Heart right ventricle (tissue), 16 donors: ENCODE data around the gene FANCC. TPM values are rescaled to one million over a fixed set of nuclear protein-coding genes. Genes with fewer than 3 reads are reported as not detected.

Experiments used
- ATAC-seq, 8 donors: fragments of 200-7000 bp; cut with Tn5 transposase; one replicate each; pipeline ENCODE4 v1.9.1; 2020; ENCODE audit warnings: mild to moderate bottlenecking in 8 of 8, moderate library complexity in 8 of 8, moderate number of reproducible peaks in 1 of 8
- DNase-seq, 2 donors: peaks; one replicate each; pipeline ENCODE4 v3.0.0-alpha.2; 2020
- H3K27ac ChIP-seq, 10 donors: fragments of 200-600 bp; sonication (generic) in 2 of 10; one replicate each; pipeline versions ENCODE4 v1.5.0 to v1.8.0; 2020 to 2022; ENCODE audit warnings: mild to moderate bottlenecking in 3 of 10
- H3K27me3 ChIP-seq, 7 donors: fragments of 200-600 bp; one replicate each; pipeline ENCODE4 v1.8.0; 2021 to 2022; ENCODE audit warnings: mild to moderate bottlenecking in 2 of 7
- H3K36me3 ChIP-seq, 9 donors: fragments of 200-600 bp; sonication (generic) in 1 of 9; one replicate each; pipeline versions ENCODE4 v1.5.0 to v1.8.0; 2020 to 2022; ENCODE audit warnings: mild to moderate bottlenecking in 2 of 9
- H3K4me1 ChIP-seq, 9 donors: fragments of 200-600 bp; sonication (generic) in 1 of 9; one replicate each; pipeline versions ENCODE4 v1.5.0 to v1.8.0; 2020 to 2022; ENCODE audit warnings: mild to moderate bottlenecking in 4 of 9
- H3K4me3 ChIP-seq, 10 donors: fragments of 200-600 bp; sonication (generic) in 2 of 10; one replicate each; pipeline versions ENCODE4 v1.5.0 to v1.8.0; 2020 to 2022; ENCODE audit warnings: mild to moderate bottlenecking in 7 of 10, moderate library complexity in 2 of 10
- H3K9me3 ChIP-seq, 11 donors: fragments of 200-600 bp in 10 of 11; sonication (generic) in 2 of 11; one replicate each; pipeline versions ENCODE4 v1.5.0 to v1.8.0; 2013 to 2022; ENCODE audit warnings: mild to moderate bottlenecking in 2 of 11, control low read depth in 1 of 11, moderate library complexity in 1 of 11
- WGBS, 2 donors: extraction: QIAGEN DNeasy Blood & Tissue Kit; methylation state at CpG; one replicate each; pipeline ENCODE4 v1.1.7; 2013; ENCODE audit warnings: inconsistent platforms in 1 of 2; 5-methylcytosine and 5-hydroxymethylcytosine counted together
- intact Hi-C, 10 donors: fragments of 100-400 bp; cut with DNase I; formaldehyde crosslinking; loops; one replicate each; pipeline versions ENCODE4 v1.11.1 to v1.14.2; 2022
- polyA plus RNA-seq, 2 donors: library from polyadenylated mRNA; stranded (reverse); fragments of 200-250 nt; gene quantifications; one replicate each; pipeline ENCODE4 v1.2.3, GENCODE V29; 2013
- total RNA-seq, 10 donors: library from RNA; stranded (reverse); fragmentation: NEBNext Ultra II Directional in 3 of 10; extraction: Animal tissue kit (Norgen Biotek cat#: 25700) in 3 of 10; gene quantifications; one replicate each; pipeline versions ENCODE4 v1.2.1 to v1.2.4, GENCODE V29; 2021 to 2023
- TF ChIP-seq, protein P1 (sequence below), 9 donors: fragments of 200-600 bp; sonication (generic) in 2 of 9; IDR thresholded peaks; one replicate each; pipeline versions ENCODE4 v1.5.0 to v1.8.0; 2021 to 2022; ENCODE audit warnings: antibody characterized with exemption in 9 of 9, mild to moderate bottlenecking in 5 of 9, moderate library complexity in 1 of 9
- donor health status: Arrhythmogenic right ventricular cardiomyopathy.
- donor health status: ischemic (EF 13 %, LVEDD 7.1; RV severe dilation, severe dysfunction).
- donor health status: healthy with polysubstance abuse.
- donor health status: DM: no; HTN: yes; CAD: no.
- donor health status: DM: no; HTN: no; CAD: no.
- donor health status: ischemic (EF 25% LVEDD 6.9; RV normal size, moderate dysfunction).
- donor health status: ischemic (EF 25% LVEDD 5.7; RV mildly dilated, moderate dysfunction).
- donor health status: healthy.
- donor health status: DM: yes; HTN: yes; CAD: no.
- donor health status: Ischemic cardiomyopathy.
- donor health status: ischemic (EF 35%, LVEDD 5.7; RV mildly dilated, moderate dysfunction).
- donor health status: nonischemic (EF 11% LVEDD 7.7; RV severe dilation, severe dysfunction).
- donor health status: DM: yes; HTN: yes; CAD: no.
- donor health status: PGD.
- donor health status: ischemic (EF 29% LVEDD 5.4; RV normal size, mild dysfunction).
- donor health status: nonischemic (EF 23%, LVEDD 6.1; RV moderate dilation, normal function).

The FANCC gene
- total and polyA plus RNA-seq, 12 donors, result 2.9 to 6.8 (median 4.3) TPM

DNA sequence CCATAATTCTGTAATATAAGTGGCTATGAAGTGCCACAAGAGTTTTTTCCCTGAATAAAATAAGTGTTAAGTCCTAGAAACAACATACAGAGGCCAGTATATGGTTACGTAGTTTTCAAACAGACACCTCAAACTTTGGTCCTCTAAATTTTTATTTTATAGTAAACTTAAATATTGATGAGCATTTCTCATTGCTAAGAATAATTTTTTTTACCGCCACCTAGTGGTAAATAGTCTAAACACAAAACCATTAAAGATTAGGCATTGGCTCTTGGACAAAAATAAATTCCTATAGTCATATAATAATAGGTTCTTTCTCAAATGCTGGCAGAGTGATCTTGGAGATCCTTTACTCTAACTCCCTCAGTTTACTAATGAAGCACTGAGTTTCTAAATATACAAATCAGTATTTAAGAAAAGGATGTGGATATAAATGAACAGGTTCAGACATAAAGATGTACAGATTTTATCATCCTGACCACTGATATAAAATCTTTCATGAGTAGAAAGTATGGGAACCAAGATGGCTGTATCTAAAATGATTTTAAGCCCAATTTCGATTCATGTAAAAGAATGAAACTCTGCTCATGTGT lies 136.2 kb downstream of the FANCC start:
- no peak overlapping the region for H3K27ac ChIP-seq
- no peak for ATAC-seq
- TF ChIP-seq, protein P1, sequence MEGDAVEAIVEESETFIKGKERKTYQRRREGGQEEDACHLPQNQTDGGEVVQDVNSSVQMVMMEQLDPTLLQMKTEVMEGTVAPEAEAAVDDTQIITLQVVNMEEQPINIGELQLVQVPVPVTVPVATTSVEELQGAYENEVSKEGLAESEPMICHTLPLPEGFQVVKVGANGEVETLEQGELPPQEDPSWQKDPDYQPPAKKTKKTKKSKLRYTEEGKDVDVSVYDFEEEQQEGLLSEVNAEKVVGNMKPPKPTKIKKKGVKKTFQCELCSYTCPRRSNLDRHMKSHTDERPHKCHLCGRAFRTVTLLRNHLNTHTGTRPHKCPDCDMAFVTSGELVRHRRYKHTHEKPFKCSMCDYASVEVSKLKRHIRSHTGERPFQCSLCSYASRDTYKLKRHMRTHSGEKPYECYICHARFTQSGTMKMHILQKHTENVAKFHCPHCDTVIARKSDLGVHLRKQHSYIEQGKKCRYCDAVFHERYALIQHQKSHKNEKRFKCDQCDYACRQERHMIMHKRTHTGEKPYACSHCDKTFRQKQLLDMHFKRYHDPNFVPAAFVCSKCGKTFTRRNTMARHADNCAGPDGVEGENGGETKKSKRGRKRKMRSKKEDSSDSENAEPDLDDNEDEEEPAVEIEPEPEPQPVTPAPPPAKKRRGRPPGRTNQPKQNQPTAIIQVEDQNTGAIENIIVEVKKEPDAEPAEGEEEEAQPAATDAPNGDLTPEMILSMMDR (IDR thresholded peaks at IDR 0.05), result peak; percentile 29 to 64 (median 56)
- DNase-seq, result no peak
- intact Hi-C loops, result no loop called here
- 78 to 83% methylated on average over 3 of the region's 3 CpGs for WGBS, 2 donors
- H3K4me1 ChIP-seq, result no peaks in the 10 kb centered on the region
- H3K4me3 ChIP-seq, result no peak overlapping the region
- no peaks in the 10 kb centered on the region for H3K27me3 ChIP-seq
- H3K36me3 ChIP-seq, result no peaks in the 10 kb centered on the region
- no peaks in the 10 kb centered on the region for H3K9me3 ChIP-seq

DNA sequence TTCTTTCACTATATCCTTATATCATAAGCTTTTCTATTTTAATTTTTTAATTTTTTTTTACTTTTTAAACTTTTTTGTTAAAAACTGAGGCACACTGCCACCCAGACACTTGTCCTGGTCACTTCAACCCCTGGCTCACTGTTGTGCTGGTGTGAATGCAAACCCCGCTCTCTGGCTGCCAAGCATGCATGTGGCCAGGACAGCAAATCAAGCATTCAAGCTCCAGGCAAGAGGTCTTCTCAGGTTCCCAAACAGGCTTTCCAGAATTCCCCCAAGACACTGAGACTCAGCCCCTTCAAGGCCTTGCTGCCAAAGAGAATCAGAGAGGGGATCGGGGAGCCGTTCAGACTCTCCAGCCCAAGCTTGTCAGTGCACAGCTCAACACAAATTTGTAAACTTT lies 139.9 kb downstream of the FANCC start:
- Histone ChIP-seq H3K4me3 (no peak overlapping the region), H3K36me3 (no peaks in the 10 kb centered on the region), H3K27me3 (no peaks in the 10 kb centered on the region), H3K4me1 (no peaks in the 10 kb centered on the region), H3K27ac (no peak overlapping the region), H3K9me3 (no peaks in the 10 kb centered on the region)
- TF ChIP-seq, protein P1 (IDR thresholded peaks at IDR 0.05), result no peak
- intact Hi-C loops, result no loop called here
- DNase-seq (no peak), ATAC-seq (no peak)
- WGBS, 2 donors, result 71 to 89% methylated on average over 3 of the region's 3 CpGs

DNA sequence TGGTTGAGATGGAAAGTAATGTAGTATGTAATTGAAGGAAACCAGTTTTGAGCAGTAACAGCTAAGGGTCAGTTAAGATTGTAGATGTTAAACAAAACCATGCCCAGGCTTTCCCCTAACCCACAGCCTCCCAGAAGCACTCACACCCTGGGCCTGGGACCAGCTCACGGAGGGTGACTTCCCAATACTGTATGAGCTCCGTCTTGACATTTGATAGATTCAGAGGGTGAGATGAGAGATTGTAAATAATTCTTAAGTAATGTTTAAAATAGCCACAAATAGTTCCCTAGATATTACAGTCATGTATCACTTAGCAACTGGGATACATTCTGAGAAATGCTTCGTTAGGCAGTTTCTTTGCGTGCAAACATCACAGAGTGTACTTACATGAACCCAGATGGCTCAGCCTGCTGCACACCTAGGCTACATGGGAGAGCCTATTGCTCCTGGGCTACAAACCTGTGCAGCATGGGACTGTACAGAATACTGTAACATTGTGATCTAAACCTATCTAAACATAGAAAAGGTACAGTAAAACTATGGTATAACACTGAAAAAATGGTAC lies 140.7 kb downstream of the FANCC start:
- no peak overlapping the region for H3K27ac ChIP-seq
- H3K36me3 ChIP-seq, result no peaks in the 10 kb centered on the region
- no peaks in the 10 kb centered on the region for H3K9me3 ChIP-seq
- WGBS, 2 donors, result 94 to 98% methylated on average over 4 of the region's 4 CpGs
- ATAC-seq (no peak), DNase-seq (no peak)
- intact Hi-C loops, result no loop called here
- H3K4me1 ChIP-seq, result no peaks in the 10 kb centered on the region
- no peak overlapping the region for H3K4me3 ChIP-seq
- TF ChIP-seq, protein P1 (IDR thresholded peaks at IDR 0.05), result no peak
- H3K27me3 ChIP-seq, result no peaks in the 10 kb centered on the region

DNA sequence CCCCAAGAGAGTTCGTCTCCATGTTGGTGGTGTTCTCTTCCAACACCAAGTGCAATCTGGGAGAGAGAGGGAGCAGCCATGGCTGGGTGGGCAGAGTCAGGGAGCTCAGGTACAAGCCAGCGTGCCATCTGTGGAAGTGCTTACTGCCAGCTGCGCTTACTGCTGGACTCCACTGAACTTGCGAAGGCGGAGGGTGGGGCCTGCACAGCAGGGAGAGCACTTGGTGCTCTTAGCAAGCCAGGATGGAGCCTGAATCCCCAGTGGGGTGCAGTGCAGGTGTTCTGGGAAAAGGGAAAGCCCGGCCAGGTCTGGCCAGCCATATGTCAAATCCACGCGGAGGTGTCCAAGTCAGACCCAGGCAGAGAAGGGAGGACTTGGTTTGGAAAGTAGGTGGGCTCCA lies 142.0 kb downstream of the FANCC start:
- Histone ChIP-seq H3K27ac (no peak overlapping the region), H3K36me3 (no peaks in the 10 kb centered on the region), H3K9me3 (no peaks in the 10 kb centered on the region), H3K4me3 (no peak overlapping the region), H3K4me1 (peaks cover 0 to 12% (median 0%) of the 10 kb centered on the region in 9 donors), H3K27me3 (no peaks in the 10 kb centered on the region)
- 90 to 93% methylated on average over 8 of the region's 8 CpGs for WGBS, 2 donors
- intact Hi-C loops, result no loop called here
- no peak for ATAC-seq
- no peak for DNase-seq
- TF ChIP-seq, protein P1 (IDR thresholded peaks at IDR 0.05), result no peak
